Measurements from ENCODE around the gene SCAPER.

DNA sequence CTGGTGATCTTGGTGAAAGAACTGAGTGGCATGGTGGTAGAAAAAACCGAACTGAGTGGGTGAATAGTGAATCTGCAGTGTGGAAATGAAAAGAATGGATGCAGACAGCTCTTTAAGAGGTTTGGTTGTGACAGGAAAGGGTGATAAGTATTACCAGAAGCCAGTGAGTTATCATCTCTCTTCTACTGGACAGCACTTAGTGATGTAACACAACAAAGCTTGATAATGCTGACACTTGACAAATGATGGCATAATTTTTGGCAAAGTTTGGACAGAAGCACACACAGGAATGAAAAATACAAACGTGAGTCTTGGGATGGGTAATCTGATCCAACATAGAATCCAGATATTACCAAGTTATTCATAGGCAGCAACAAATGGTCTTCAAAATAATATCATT, 456.4 kb downstream of the SCAPER start:
- no peak for TF ChIP-seq ZNF768 (tag by site-specific recombination; IDR thresholded peaks at IDR 0.05)
- TF ChIP-seq, protein P1, sequence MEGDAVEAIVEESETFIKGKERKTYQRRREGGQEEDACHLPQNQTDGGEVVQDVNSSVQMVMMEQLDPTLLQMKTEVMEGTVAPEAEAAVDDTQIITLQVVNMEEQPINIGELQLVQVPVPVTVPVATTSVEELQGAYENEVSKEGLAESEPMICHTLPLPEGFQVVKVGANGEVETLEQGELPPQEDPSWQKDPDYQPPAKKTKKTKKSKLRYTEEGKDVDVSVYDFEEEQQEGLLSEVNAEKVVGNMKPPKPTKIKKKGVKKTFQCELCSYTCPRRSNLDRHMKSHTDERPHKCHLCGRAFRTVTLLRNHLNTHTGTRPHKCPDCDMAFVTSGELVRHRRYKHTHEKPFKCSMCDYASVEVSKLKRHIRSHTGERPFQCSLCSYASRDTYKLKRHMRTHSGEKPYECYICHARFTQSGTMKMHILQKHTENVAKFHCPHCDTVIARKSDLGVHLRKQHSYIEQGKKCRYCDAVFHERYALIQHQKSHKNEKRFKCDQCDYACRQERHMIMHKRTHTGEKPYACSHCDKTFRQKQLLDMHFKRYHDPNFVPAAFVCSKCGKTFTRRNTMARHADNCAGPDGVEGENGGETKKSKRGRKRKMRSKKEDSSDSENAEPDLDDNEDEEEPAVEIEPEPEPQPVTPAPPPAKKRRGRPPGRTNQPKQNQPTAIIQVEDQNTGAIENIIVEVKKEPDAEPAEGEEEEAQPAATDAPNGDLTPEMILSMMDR (tag by site-specific recombination; IDR thresholded peaks at IDR 0.05) = no peak
- TF ChIP-seq ZSCAN16 (tag by site-specific recombination; IDR thresholded peaks at IDR 0.05) = no peak
- no peak for TF ChIP-seq ZNF530 (tag by site-specific recombination; IDR thresholded peaks at IDR 0.05; ENCODE audit: low read depth)
- no peak for TF ChIP-seq ZNF274 (IDR thresholded peaks at IDR 0.05; ENCODE audit: low read length)
- no peak for TF ChIP-seq ZNF274 (tag by site-specific recombination; IDR thresholded peaks at IDR 0.05; ENCODE audit: borderline replicate concordance)

Data from HEK293 (cell line).